Stimulated activated CD8-positive, alpha-beta memory T cell treated with anti-CD3 and anti-CD28 coated beads, Interleukin-7, amount 100 ng/mL, for 4 hours (primary cell): ENCODE results near the gene ME2.
"Not testable (repeated sequence)": the region's sequence is repeated elsewhere in the genome, so short reads cannot be mapped to it uniquely, and the experiment has no call there.

ENCODE experiments used
- DNase-seq, 2 donors: peaks; one replicate each; pipeline ENCODE4 v3.0.0-alpha.2; 2020; ENCODE audit warnings: low read depth in 2 of 2

Gene ME2

DNA sequence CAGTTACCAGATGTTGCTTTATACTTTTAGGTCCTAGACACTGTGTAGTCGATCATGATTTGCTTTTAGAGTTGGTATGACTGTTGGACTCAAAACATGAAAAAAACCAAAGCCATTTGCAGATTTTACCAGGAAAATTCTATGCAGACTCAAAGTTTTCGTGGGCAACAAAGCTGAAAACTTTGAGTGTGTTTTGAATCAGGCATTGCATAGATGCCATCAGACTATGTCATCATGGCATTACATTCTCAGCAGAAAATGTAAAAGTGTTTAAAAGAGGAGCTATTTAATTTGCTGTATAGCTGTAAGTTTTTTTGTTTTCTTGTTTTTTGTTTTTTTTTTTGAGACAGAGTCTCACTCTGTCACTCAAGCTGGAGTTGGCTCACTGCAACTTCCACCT, 45.5 kb downstream of the ME2 start:
- no peak for DNase-seq

- no peak for DNase-seq
Observed at GRCh38 chr18:50926521-50926920, 47.6 kb downstream of the ME2 start.

- no peak for DNase-seq
Observed at GRCh38 chr18:50928551-50928950, 49.6 kb downstream of the ME2 start.

DNA sequence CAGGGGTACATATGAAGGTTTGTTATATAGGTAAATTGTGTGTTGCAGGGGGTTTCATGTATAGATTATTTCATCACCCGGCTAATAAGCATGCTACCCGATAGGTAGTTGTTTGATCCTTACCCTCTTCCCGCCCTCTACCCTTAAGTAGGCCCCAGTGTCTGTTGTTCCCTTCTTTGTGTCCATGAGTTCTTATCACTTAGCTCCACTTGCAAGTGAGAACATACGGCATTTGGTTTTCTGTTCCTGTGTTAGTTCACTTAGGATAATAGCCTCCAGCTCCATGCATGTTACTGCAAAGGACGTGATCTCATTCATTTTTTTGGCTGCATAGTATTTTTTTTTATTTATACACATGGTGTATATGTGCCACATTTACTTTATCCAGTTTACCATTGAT, 54.8 kb downstream of the ME2 start:
- no peak for DNase-seq

DNA sequence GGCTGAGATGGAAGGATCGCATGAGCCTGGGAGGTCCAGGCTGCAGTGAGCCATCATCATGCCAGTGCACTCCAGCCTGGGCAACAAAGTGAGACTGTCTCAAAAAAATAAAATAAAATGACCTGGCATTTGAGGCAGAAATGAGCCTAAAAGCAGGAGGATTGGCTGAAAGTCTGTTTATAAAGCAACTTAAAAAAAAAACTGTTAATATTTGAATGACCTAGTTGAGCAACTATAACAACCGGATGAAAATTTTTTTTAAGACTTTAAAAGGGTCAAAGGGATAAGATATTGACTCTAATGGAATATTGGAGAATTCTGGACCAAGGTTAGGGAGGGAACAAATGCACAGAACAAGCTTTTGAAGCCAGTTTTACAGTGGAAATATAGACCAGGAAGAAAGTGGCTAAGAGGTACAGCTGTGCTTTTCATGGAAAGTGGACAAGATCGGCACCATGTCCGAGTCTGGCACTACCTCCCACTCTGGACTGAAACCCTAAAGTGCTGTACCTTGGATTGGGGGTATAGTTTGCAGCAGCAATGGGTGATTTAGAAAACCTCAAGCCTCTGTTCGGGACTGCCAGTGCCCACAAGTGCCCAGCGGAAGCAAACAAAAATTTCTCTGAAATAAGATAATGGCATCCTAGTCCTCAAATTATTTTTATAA, 55.8 kb downstream of the ME2 start:
- DNase-seq = no peak

- no peak for DNase-seq
Observed at GRCh38 chr18:50935493-50936191, 56.7 kb downstream of the ME2 start.

- no peak for DNase-seq
Observed at GRCh38 chr18:50937183-50937582, 58.3 kb downstream of the ME2 start.

DNA sequence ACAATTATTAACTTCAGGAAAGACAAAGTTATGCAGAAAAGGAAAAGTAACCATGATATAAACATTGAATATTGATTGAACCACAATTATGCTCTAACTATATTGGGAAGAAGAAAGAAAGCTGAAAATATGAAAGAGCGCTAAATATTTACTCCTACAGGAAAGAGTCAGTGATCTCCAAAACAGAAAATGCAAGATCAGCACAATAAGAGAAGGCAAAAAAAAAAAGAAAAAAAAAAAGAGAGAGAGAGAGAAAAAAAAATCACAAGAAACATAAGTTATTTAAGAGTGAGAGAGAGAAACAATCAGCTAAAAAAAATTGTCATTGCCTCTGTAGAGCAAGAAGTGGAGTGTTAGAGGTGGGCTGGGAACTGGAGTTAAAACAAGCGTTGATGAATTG, 60.0 kb downstream of the ME2 start:
- no peak for DNase-seq

GRCh38 chr18:50944245-50944932, 65.5 kb downstream of the ME2 start:
- DNase-seq = no peak

DNA sequence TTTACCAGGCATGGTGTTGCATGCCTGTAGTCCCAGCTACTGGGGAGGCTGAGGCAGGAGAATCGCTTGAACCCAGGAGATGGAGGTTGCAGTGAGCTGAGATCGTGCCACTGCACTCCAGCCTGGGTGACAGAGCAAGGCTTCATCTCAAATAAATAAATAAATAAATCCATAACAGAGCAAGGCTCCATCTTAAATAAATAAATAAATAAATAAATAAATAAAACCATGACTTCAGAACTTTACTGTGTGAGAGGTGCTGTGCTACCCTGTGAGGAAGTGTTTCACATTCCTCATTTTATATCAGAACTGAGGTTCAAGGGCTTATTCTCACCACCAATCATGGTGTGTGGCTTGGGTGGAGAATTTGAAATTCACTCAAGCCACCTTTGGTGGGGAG, 67.0 kb downstream of the ME2 start:
- DNase-seq = not testable (repeated sequence)

DNA sequence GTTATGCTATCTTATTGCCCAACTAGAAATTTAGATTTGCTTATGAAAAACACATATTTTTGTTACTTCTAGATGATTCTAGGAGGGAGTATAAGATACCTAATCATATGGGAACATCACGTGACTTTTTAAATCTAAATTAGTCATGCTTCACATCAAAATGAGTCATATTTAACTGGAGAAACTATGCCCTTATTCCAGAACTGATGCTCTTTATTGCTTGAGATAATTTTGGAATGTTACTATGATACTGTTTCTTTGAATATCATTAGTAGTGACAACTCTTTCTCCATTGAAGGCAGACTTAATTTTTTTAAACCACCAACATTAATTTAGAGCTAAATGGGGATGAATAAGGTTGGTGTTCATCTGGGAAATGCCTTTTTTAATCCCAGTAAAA, 69.0 kb downstream of the ME2 start:
- no peak for DNase-seq

GRCh38 chr18:50949185-50949584, 70.3 kb downstream of the ME2 start:
- DNase-seq = no peak

GRCh38 chr18:50950626-50951025, 71.7 kb downstream of the ME2 start:
- DNase-seq = no peak

- DNase-seq = no peak
Observed at GRCh38 chr18:50953822-50954221, 74.9 kb downstream of the ME2 start.

- no peak for DNase-seq
Observed at GRCh38 chr18:50955253-50955652, 76.3 kb downstream of the ME2 start.

DNA sequence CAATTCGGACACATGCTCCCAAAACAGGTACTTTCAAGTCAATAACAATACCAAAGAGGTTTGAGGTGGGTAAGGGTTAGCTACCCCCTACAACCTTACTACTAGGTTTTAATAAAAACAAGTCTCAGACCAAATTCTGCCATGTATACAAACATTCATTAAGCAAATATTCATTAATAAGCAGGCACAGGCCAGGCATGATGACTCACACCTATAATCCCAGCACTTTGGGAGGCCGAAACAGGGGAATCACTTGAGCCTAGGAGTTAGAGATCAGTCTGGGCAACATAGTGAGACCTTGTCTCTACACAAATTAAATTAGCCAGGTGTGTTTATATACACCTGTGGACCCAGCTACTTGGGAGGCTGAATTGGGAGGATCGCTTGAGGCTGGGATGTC, 77.2 kb downstream of the ME2 start:
- no peak for DNase-seq

- no peak for DNase-seq
Observed at GRCh38 chr18:50961974-50962373, 83.1 kb downstream of the ME2 start.

DNA sequence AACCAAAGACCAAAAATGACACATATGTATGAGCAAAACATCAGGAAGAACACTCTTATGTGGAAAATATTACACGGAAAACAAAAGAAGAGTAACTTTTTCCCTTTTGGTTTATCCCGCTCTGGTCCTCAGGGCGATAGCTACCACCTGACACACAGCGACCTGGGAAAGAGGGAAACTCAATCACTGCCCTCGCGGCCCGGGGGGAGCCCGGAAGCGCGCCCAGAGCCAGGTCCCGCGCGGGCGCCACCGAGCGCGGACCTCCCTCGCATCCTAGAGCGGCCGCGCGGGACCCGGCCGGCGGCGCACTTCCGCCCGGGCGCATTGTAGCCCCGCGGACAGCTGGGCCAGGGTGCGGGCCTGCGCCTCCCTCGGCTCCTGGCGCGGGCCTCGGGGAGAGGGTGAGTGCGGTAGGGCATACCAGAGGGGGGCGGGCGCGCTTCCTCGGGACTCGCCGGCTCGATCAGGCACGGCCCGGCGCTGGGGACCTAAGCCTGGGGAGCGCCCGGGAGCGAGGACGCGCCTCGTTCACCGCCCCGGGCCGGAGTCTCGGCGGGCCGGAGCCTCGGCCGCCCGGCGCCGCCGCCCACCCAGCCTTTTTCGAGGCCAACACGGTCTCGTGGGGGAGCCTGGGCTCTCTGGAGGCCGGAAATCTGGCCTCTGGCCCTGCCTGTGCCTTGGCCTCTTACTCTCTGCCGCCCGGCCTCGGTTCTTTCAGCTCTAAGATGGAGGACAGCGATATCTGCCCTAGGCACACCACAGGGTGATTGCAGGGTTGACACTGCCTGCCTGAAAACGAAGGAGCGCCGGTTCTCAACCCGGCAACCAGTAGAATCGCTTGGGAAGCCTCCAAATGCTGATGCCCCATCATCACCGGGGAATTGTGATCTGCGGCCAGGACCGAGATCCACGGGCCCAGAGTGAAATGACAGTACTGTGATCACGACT, 89.1 kb downstream of the ME2 start, which contains the start of gene ELAC1:
Gene ELAC1 (plus strand): TSS at position 327 of the 948 bp plus-strand sequence. CDS start 6,365 bp downstream, outside the sequence.
- peak; percentile 24 to 60 for DNase-seq

- no peak for DNase-seq
Observed at GRCh38 chr18:50969448-50969847, 90.5 kb downstream of the ME2 start.

GRCh38 chr18:50970006-50970405, 91.1 kb downstream of the ME2 start:
- no peak for DNase-seq

DNA sequence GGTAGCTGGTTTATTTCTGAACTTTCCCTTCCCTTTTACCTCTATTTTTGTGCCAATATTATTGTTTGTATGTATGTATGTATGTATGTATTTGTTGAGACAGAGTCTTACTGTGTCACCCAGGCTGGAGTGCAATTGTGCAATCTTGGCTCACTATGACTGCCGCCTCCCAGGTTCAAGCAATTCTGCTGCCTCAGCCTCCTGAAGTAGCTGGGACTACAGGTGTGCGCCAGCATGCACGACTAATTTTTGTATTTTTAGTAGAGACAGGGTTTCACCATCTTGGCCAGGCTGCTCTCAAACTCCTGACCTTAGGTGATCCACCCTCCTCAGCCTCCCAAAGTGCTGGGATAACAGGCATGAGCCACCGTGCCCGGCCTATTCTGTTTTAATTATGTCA, 93.5 kb downstream of the ME2 start:
- DNase-seq = not testable (repeated sequence)
